ENCODE results near the gene SHE. TPM values are rescaled to one million over a fixed set of nuclear protein-coding genes. Genes with fewer than 3 reads are reported as not detected.

The SHE gene
- total RNA-seq, 2 experiments from 2014 or later = not detected

GRCh38 chr1:154550070-154550469 is 47.9 kb upstream of the SHE start:
- no peaks in the 10 kb centered on the region for H3K9me2 ChIP-seq (ENCODE audit: insufficient read depth, low read length)
- no peak overlapping the region for H3K4me2 ChIP-seq (ENCODE audit: low read length)
- peaks cover 73% of the 10 kb centered on the region for H3K36me3 ChIP-seq (ENCODE audit: insufficient read depth, low read length)
- TSS peak; percentile 77 for BruUV-seq (replicated peaks)
- intact Hi-C loops (cut with micrococcal nuclease; ENCODE audit: unreplicated experiment) = no loop called here
- no peaks in the 10 kb centered on the region for H3K4me1 ChIP-seq (ENCODE audit: insufficient read depth, low read length, poor library complexity, severe bottlenecking)
- TF ChIP-seq EZH2phosphoT487 (IDR thresholded peaks at IDR 0.05; ENCODE audit: borderline replicate concordance, low read depth, low read length) = no peak
- no peak for TF ChIP-seq CTCF (conservative IDR thresholded peaks at IDR 0.05; ENCODE audit: low read length)
- no peaks in the 10 kb centered on the region for H3K9me3 ChIP-seq (ENCODE audit: low read length)
- H3K79me2 ChIP-seq (ENCODE audit: insufficient read depth, low read depth, low read length) = no peaks in the 10 kb centered on the region
- DNase-seq (ENCODE audit: low spot score) = no peak
- no peak overlapping the region for H2AFZ ChIP-seq (ENCODE audit: low read length)
- H3K27ac ChIP-seq (ENCODE audit: low read depth, low read length, poor library complexity, severe bottlenecking) = no peak overlapping the region
- ChIA-PET CTCF (ENCODE audit: unreplicated experiment) (no interaction called here), POLR2A (no interaction called here)
- no peak overlapping the region for H3K4me3 ChIP-seq (ENCODE audit: low read depth, low read length, poor library complexity, severe bottlenecking)
- no peaks in the 10 kb centered on the region for H4K20me1 ChIP-seq (ENCODE audit: insufficient read depth, low read length)

- peaks cover 65% of the 10 kb centered on the region for H3K36me3 ChIP-seq (ENCODE audit: insufficient read depth, low read length)
- peak overlapping the region; percentile 4; the same call in 1 of the 2 replicates for H3K4me2 ChIP-seq (ENCODE audit: low read length)
- H4K20me1 ChIP-seq (ENCODE audit: insufficient read depth, low read length) = no peaks in the 10 kb centered on the region
- no peak for DNase-seq (ENCODE audit: low spot score)
- no TSS peak for BruUV-seq (replicated peaks)
- H3K9me3 ChIP-seq (ENCODE audit: low read length) = no peaks in the 10 kb centered on the region
- H3K27ac ChIP-seq (ENCODE audit: low read depth, low read length, poor library complexity, severe bottlenecking) = no peak overlapping the region
- no peaks in the 10 kb centered on the region for H3K79me2 ChIP-seq (ENCODE audit: insufficient read depth, low read depth, low read length)
- CTCF ChIA-PET (ENCODE audit: unreplicated experiment) = no interaction called here
- TF ChIP-seq CTCF (conservative IDR thresholded peaks at IDR 0.05; ENCODE audit: low read length) = no peak
- TF ChIP-seq EZH2phosphoT487 (IDR thresholded peaks at IDR 0.05; ENCODE audit: borderline replicate concordance, low read depth, low read length) = no peak
- POLR2A ChIA-PET = no interaction called here
- no peak overlapping the region for H3K4me3 ChIP-seq (ENCODE audit: low read depth, low read length, poor library complexity, severe bottlenecking)
- no peaks in the 10 kb centered on the region for H3K4me1 ChIP-seq (ENCODE audit: insufficient read depth, low read length, poor library complexity, severe bottlenecking)
- no peaks in the 10 kb centered on the region for H3K9me2 ChIP-seq (ENCODE audit: insufficient read depth, low read length)
- no peak overlapping the region for H2AFZ ChIP-seq (ENCODE audit: low read length)
- intact Hi-C loops (cut with micrococcal nuclease; ENCODE audit: unreplicated experiment) = loop anchor here (10.0 kb wide), 1 partner anchor 224 kb away; the partner anchor contains the start of genes AQP10 and ATP8B2
Measured at GRCh38 chr1:154549202-154549770, 47.1 kb upstream of the SHE start.

GRCh38 chr1:154548028-154548427 is 45.8 kb upstream of the SHE start:
- H3K4me3 ChIP-seq (ENCODE audit: low read depth, low read length, poor library complexity, severe bottlenecking) = no peak overlapping the region
- no peaks in the 10 kb centered on the region for H3K9me2 ChIP-seq (ENCODE audit: insufficient read depth, low read length)
- intact Hi-C loops (cut with micrococcal nuclease; ENCODE audit: unreplicated experiment) = loop anchor here (10.0 kb wide), 1 partner anchor 223 kb away; the partner anchor contains the start of genes AQP10 and ATP8B2
- no peaks in the 10 kb centered on the region for H3K79me2 ChIP-seq (ENCODE audit: insufficient read depth, low read depth, low read length)
- no peak for DNase-seq (ENCODE audit: low spot score)
- ChIA-PET CTCF (ENCODE audit: unreplicated experiment) (no interaction called here), POLR2A (interaction anchor here (0.5 kb wide), 1 partner anchor 59 kb away, joined by 4 read pairs; no protein-coding TSS in a partner anchor)
- H2AFZ ChIP-seq (ENCODE audit: low read length) = no peak overlapping the region
- no peak overlapping the region for H3K27ac ChIP-seq (ENCODE audit: low read depth, low read length, poor library complexity, severe bottlenecking)
- TF ChIP-seq EZH2phosphoT487 (IDR thresholded peaks at IDR 0.05; ENCODE audit: borderline replicate concordance, low read depth, low read length) = no peak
- no peak for TF ChIP-seq CTCF (conservative IDR thresholded peaks at IDR 0.05; ENCODE audit: low read length)
- H3K4me2 ChIP-seq (ENCODE audit: low read length) = no peak overlapping the region
- H3K4me1 ChIP-seq (ENCODE audit: insufficient read depth, low read length, poor library complexity, severe bottlenecking) = no peaks in the 10 kb centered on the region
- H3K36me3 ChIP-seq (ENCODE audit: insufficient read depth, low read length) = peaks cover 53% of the 10 kb centered on the region
- BruUV-seq (replicated peaks) = no TSS peak
- no peaks in the 10 kb centered on the region for H3K9me3 ChIP-seq (ENCODE audit: low read length)
- no peaks in the 10 kb centered on the region for H4K20me1 ChIP-seq (ENCODE audit: insufficient read depth, low read length)

Data from OCI-LY7 (cell line).